GM12878 (cell line): Measurements from ENCODE around the gene HP1BP3. TPM values are rescaled to one million over a fixed set of nuclear protein-coding genes. Genes with fewer than 3 reads are reported as not detected.
A peak's percentile ranks its signal among the peaks of the same experiment; 100 is the strongest.

ENCODE experiments used
- CREB1 ChIP-seq: IDR thresholded peaks from 2 replicates; pipeline ENCODE4 v1.6.1; 2012; ENCODE audit warnings: low read depth, mild to moderate bottlenecking, inconsistent platforms
- DPF2 ChIP-seq: fragments of 450-650 bp; IDR thresholded peaks from 2 replicates; pipeline ENCODE4 v1.6.1; 2017; ENCODE audit warnings: mild to moderate bottlenecking
- EED ChIP-seq: sonication (generic); IDR thresholded peaks from 2 replicates; pipeline ENCODE4 v1.6.1; 2016; ENCODE audit warnings: antibody characterized with exemption, low read depth
- EGR1 ChIP-seq, 2 experiments: IDR thresholded peaks; 1 replicate in 1 of 2; 2 replicates in 1 of 2; pipeline ENCODE4 v1.6.1; 2011 to 2012; ENCODE audit warnings: low read depth in 2 of 2, low read length in 2 of 2, borderline replicate concordance in 1 of 2, mild to moderate bottlenecking in 1 of 2, moderate library complexity in 1 of 2
- IKZF2 ChIP-seq, 2 experiments: fragments of 450-650 bp; IDR thresholded peaks; 2 replicates each; pipeline ENCODE4 v1.6.1; 2017; ENCODE audit warnings: mild to moderate bottlenecking in 2 of 2, moderate library complexity in 2 of 2
- KLF5 ChIP-seq: fragments of 450-650 bp; IDR thresholded peaks from 2 replicates; pipeline ENCODE4 v1.6.1; 2014; ENCODE audit warnings: mild to moderate bottlenecking; ENCODE audit not compliant: partially characterized antibody
- LARP7 ChIP-seq: fragments of 450-650 bp; IDR thresholded peaks from 2 replicates; pipeline ENCODE4 v1.6.1; 2017; ENCODE audit warnings: mild to moderate bottlenecking
- NR2C2 ChIP-seq: IDR thresholded peaks from 2 replicates; pipeline ENCODE4 v1.6.1; 2011; ENCODE audit warnings: borderline replicate concordance, low read depth; ENCODE audit not compliant: control insufficient read depth, insufficient read length
- NR2F1 ChIP-seq: fragments of 450-650 bp; conservative IDR thresholded peaks from 2 replicates; pipeline ENCODE4 v1.6.1; 2017; ENCODE audit warnings: mild to moderate bottlenecking
- PML ChIP-seq: IDR thresholded peaks from 2 replicates; pipeline ENCODE4 v1.6.1; 2012; ENCODE audit warnings: low read length, inconsistent platforms
- POLR2A ChIP-seq: IDR thresholded peaks from 2 replicates; pipeline ENCODE4 v1.6.1; 2011; ENCODE audit warnings: low read depth, mild to moderate bottlenecking, low read length
- POLR2AphosphoS5 ChIP-seq: IDR thresholded peaks from 2 replicates; pipeline ENCODE4 v1.6.1; 2011; ENCODE audit warnings: mild to moderate bottlenecking, low read length, inconsistent platforms
- POU2F2 ChIP-seq: IDR thresholded peaks from 3 replicates; pipeline ENCODE4 v1.6.1; 2011; ENCODE audit warnings: low read depth, mild to moderate bottlenecking, low read length, borderline replicate concordance
- RCOR1 ChIP-seq: conservative IDR thresholded peaks from 2 replicates; pipeline ENCODE4 v1.6.1; 2012; ENCODE audit warnings: low read depth, low read length, improper control_type of control experiment
- RELA ChIP-seq: fragments of 450-650 bp; IDR thresholded peaks from 2 replicates; pipeline ENCODE4 v1.8.0; 2014; ENCODE audit warnings: borderline replicate concordance; ENCODE audit not compliant: partially characterized antibody
- SREBF1 ChIP-seq: IDR thresholded peaks from 2 replicates; pipeline ENCODE4 v1.6.1; 2012; ENCODE audit warnings: mild to moderate bottlenecking, low read length
- SRF ChIP-seq, 2 experiments: IDR thresholded peaks; 2 replicates each; pipeline ENCODE4 v1.6.1; 2011; ENCODE audit warnings: low read depth in 2 of 2, low read length in 2 of 2, mild to moderate bottlenecking in 1 of 2, moderate library complexity in 1 of 2
- TAF1 ChIP-seq: IDR thresholded peaks from 2 replicates; pipeline ENCODE4 v1.6.1; 2011; ENCODE audit warnings: mild to moderate bottlenecking, low read depth, low read length, borderline replicate concordance
- TARDBP ChIP-seq: IDR thresholded peaks from 2 replicates; pipeline ENCODE4 v1.6.1; 2016; ENCODE audit warnings: borderline replicate concordance
- YY1 ChIP-seq: IDR thresholded peaks from 2 replicates; pipeline ENCODE4 v1.6.1; 2011; ENCODE audit warnings: low read depth, mild to moderate bottlenecking, low read length
- ZNF207 ChIP-seq: fragments of 450-650 bp; IDR thresholded peaks from 2 replicates; pipeline ENCODE4 v1.6.1; 2014; ENCODE audit warnings: antibody characterized with exemption, mild to moderate bottlenecking, borderline replicate concordance
- ZNF24 ChIP-seq: fragments of 450-650 bp; IDR thresholded peaks from 2 replicates; pipeline ENCODE4 v1.6.1; 2017; ENCODE audit warnings: antibody characterized with exemption, mild to moderate bottlenecking
- ZNF622 ChIP-seq: fragments of 450-650 bp; IDR thresholded peaks from 2 replicates; pipeline ENCODE4 v1.6.1; 2017; ENCODE audit warnings: mild to moderate bottlenecking, inconsistent platforms
- polyA plus RNA-seq, 11 experiments: library from polyadenylated mRNA; depleted of rRNA in 4 of 11; unstranded in 6 of 11; stranded (reverse) in 5 of 11; fragments of >200 nt; fragmentation: Nextera tagmentation in 4 of 11; fragmentation: Illumina TruSeq in 1 of 11; extraction: Ambion mirVana in 4 of 11; extraction: Trizol in 1 of 11; gene quantifications; 1 replicate in 1 of 11; 2 replicates in 10 of 11; pipeline versions ENCODE4 v1.2.1 to v1.2.3, GENCODE V29; 2011 to 2016; ENCODE audit warnings: inconsistent platforms in 2 of 11, missing spikeins in 2 of 11, low read depth in 1 of 11
- total RNA-seq, 4 experiments: library from RNA; depleted of rRNA in 3 of 4; stranded (reverse); fragments of >200 nt in 3 of 4; fragmentation: Illumina TruSeq in 1 of 4; extraction: Trizol in 1 of 4; gene quantifications; 2 replicates each; pipeline versions ENCODE4 v1.2.1 to v1.2.3, GENCODE V29; 2013 to 2021
- TF ChIP-seq, protein P1 (sequence below): fragments of 450-650 bp; IDR thresholded peaks from 2 replicates; pipeline ENCODE4 v1.6.1; 2016; ENCODE audit warnings: mild to moderate bottlenecking
- TF ChIP-seq, protein P2 (sequence below): fragments of 450-650 bp; formaldehyde crosslinking; IDR thresholded peaks from 2 replicates; pipeline ENCODE4 v1.4.0; 2020; ENCODE audit warnings: mild to moderate bottlenecking, moderate library complexity

Gene HP1BP3
- total and polyA plus RNA-seq, 10 of the 15 experiments (the other 5 are each of a cell fraction or from before 2014, with no cell fraction given) = 32.6 to 188 (median 133) TPM

DNA sequence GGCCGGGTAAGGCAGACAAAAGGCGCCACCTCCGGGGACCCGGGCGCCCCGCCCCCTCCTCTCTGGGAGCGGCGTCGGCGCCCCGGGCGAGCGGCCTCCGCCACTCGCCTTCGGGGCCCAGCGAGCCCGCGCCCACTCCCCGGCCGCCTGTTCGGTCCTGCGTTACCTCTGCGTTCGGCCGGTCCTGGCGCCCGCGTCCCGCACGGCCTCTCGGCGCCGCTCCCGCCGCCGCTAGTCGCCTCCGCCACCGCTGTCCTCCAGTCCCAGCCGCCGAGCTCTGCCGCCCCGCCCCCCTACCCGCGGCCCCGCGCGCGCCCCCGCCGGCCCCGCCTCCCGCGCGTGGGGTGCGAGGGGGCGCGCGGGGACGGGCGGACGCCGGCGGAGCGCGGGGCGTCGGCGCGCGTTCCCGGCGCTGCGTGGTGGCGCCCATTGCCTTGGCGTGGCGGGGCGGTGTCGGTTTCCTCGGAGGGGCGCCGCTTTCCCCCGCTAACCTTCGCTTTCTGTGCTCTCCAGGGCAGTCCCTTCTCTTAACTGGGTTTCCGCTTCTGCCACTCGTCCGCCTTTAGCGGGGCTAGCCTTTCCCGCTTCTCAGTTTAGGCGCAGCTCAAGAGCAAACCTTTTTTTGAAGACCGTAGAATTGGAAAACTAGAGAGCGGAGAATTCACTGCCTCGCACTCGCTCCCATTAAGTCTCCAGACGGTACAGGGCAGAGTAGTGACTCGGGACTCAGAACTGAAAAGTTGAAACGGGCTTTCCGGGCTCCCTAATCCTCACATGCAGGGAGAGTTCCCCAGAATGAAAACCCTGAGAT lies at the start of gene HP1BP3 (continued):
- no peak for TF ChIP-seq TARDBP
- TF ChIP-seq YY1 = peak; percentile 89
- TF ChIP-seq ZNF24 = no peak
- TF ChIP-seq NR2F1 = peak; percentile 45
- no peak for TF ChIP-seq SREBF1
- peak; percentile 62; the same call in 1 of the 2 replicates for TF ChIP-seq PML
- TF ChIP-seq RELA = peak; percentile 39
- peak; percentile 56; the same call in 1 of the 3 replicates for TF ChIP-seq POU2F2
- TF ChIP-seq, protein P1, sequence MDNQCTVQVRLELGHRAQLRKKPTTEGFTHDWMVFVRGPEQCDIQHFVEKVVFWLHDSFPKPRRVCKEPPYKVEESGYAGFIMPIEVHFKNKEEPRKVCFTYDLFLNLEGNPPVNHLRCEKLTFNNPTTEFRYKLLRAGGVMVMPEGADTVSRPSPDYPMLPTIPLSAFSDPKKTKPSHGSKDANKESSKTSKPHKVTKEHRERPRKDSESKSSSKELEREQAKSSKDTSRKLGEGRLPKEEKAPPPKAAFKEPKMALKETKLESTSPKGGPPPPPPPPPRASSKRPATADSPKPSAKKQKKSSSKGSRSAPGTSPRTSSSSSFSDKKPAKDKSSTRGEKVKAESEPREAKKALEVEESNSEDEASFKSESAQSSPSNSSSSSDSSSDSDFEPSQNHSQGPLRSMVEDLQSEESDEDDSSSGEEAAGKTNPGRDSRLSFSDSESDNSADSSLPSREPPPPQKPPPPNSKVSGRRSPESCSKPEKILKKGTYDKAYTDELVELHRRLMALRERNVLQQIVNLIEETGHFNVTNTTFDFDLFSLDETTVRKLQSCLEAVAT = no peak; the same call in 1 of the 2 replicates
- TF ChIP-seq KLF5 = peak; percentile 36
- peak; percentile 80 for TF ChIP-seq POLR2AphosphoS5
- TF ChIP-seq, protein P2, sequence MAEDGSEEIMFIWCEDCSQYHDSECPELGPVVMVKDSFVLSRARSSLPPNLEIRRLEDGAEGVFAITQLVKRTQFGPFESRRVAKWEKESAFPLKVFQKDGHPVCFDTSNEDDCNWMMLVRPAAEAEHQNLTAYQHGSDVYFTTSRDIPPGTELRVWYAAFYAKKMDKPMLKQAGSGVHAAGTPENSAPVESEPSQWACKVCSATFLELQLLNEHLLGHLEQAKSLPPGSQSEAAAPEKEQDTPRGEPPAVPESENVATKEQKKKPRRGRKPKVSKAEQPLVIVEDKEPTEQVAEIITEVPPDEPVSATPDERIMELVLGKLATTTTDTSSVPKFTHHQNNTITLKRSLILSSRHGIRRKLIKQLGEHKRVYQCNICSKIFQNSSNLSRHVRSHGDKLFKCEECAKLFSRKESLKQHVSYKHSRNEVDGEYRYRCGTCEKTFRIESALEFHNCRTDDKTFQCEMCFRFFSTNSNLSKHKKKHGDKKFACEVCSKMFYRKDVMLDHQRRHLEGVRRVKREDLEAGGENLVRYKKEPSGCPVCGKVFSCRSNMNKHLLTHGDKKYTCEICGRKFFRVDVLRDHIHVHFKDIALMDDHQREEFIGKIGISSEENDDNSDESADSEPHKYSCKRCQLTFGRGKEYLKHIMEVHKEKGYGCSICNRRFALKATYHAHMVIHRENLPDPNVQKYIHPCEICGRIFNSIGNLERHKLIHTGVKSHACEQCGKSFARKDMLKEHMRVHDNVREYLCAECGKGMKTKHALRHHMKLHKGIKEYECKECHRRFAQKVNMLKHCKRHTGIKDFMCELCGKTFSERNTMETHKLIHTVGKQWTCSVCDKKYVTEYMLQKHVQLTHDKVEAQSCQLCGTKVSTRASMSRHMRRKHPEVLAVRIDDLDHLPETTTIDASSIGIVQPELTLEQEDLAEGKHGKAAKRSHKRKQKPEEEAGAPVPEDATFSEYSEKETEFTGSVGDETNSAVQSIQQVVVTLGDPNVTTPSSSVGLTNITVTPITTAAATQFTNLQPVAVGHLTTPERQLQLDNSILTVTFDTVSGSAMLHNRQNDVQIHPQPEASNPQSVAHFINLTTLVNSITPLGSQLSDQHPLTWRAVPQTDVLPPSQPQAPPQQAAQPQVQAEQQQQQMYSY = no peak
- TF ChIP-seq IKZF2 (IDR thresholded peaks at IDR 0.05) = peak in 1 of 2 experiments; percentile 37; a peak in 1 of 4 replicates
- TF ChIP-seq TAF1 = peak; percentile 66; the same call in 1 of the 2 replicates
- no peak for TF ChIP-seq RCOR1
- no peak for TF ChIP-seq ZNF622
- peak; percentile 87 for TF ChIP-seq POLR2A
- peak; percentile 83; the same call in 1 of the 2 replicates for TF ChIP-seq LARP7
- TF ChIP-seq ZNF207 = peak; percentile 65; the same call in 1 of the 2 replicates
- peak; percentile 12; the same call in 1 of the 2 replicates for TF ChIP-seq EED
- TF ChIP-seq NR2C2 = no peak
- TF ChIP-seq DPF2 = peak; percentile 54
- peak in 1 of 2 experiments; percentile 37; a peak in 1 of 3 replicates for TF ChIP-seq EGR1 (IDR thresholded peaks at IDR 0.05; ENCODE audit: borderline replicate concordance in 1 of 2, low read depth in 2 of 2, low read length in 2 of 2)
- TF ChIP-seq CREB1 = peak; percentile 26; the same call in 1 of the 2 replicates
- TF ChIP-seq SRF (IDR thresholded peaks at IDR 0.05; ENCODE audit: low read depth in 2 of 2, low read length in 2 of 2) = no peak
